ENCODE measurements around the gene LAMA3.

Gene LAMA3

DNA sequence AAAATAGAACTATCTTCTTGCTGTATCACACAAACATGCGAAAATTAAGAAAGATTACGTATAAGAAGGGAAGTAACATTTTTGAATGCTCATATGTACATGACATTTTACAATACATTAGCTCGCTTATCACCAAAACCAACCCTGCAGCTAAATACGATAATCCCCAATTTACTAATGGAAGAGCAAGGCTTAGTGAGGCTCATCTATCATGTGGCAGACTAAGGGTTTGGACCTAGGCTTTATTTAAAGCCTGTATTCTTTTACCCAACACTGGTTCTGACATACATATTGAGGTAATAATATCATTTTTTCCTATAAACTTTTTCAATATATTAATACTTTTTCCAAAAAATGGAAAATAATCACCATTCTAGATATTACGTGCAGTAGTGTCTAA lies 208.5 kb downstream of the LAMA3 start:
- DNase-seq (ENCODE audit: low read depth in 3 of 3): no peak

DNA sequence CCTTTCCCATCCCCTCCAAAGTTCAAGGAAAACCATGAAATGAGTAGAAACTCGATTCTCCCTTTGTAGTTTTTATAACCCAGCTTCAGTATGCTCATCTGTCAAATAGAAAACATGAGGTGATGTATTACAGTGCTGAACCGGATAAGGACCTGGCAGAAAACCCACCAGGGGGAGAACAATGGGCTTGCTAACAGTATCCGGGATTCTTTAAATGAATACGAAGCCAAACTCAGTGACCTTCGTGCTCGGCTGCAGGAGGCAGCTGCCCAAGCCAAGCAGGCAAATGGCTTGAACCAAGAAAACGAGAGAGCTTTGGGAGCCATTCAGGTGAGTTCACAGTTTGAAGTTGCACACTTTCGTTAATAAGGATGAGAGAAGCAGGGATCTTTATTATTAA lies 211.7 kb downstream of the LAMA3 start:
- DNase-seq (ENCODE audit: low read depth in 3 of 3): no peak

DNA sequence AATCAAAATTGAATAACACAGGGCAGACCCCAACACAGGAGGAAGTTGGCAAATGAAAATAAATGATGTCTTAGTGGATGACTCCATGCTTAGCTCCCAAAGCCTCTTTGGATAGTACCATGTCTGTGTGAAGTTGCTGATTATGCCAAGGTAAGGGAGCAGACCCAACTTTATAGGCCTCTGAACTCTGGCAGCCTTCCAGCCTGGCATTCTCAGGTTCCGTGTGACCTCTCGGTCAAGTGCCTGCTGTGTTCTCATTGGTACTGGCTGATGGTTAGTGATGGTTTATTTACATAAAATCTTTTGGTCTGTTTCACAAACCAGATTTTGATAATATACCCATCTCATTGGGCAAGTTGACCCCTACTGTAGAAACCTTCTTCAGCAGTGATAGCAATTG lies 213.1 kb downstream of the LAMA3 start:
- DNase-seq (ENCODE audit: low read depth in 3 of 3): no peak

DNA sequence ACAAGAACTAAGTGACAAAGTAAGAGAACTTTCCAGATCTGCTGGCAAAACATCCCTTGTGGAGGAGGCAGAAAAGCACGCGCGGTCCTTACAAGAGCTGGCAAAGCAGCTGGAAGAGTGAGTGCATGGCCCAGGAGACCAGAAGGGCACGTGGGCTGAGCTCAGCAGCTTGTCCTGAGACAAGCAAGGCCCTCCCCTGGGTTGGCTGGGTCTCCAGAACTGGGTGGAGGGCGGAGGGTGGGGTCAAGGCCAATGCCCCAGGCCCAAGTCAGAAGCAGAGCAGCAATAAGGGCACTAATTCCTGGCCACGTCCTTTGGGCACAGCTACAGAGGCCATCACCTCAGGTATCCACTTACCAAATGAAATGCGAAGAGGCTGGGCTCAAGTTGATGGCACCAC lies 214.7 kb downstream of the LAMA3 start:
- no peak for DNase-seq (ENCODE audit: low read depth in 3 of 3)

DNA sequence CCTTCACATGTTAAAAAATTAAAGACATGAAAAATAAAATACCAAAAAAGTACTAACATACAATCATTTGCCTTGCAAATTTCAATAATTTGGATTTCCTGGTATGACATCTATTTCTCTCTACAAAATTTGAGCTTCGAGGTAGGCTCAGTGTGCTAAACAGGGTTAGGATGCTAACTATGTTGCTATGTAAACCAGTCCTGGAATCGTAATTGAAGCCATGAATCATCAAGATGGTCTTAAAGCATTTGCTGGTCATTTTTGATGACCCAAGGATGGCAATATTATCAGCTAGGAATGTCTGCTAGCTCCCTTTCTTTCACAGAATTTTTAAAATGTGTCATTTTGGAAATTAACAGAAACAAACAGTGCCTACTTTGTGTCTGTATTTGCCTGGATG lies 217.4 kb downstream of the LAMA3 start:
- no peak for DNase-seq (ENCODE audit: low read depth in 3 of 3)

DNA sequence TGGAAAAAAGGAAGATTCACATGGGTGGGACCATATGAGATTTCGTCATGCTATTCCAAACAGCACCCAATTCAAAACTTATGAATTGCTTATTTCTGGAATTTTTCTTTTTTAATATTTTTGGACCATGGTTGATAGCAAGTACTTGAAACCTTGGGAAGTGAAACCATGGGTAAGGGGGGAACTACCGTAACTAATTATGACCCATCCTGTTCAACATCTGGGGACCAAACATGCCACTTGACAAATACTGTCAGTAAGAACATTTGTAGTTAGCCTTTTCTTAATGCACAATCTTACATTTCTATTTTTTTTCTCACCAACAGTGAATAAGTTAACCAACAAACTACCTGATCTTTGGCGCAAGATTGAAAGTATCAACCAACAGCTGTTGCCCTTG lies 219.6 kb downstream of the LAMA3 start:
- no peak for DNase-seq (ENCODE audit: low read depth in 3 of 3)

DNA sequence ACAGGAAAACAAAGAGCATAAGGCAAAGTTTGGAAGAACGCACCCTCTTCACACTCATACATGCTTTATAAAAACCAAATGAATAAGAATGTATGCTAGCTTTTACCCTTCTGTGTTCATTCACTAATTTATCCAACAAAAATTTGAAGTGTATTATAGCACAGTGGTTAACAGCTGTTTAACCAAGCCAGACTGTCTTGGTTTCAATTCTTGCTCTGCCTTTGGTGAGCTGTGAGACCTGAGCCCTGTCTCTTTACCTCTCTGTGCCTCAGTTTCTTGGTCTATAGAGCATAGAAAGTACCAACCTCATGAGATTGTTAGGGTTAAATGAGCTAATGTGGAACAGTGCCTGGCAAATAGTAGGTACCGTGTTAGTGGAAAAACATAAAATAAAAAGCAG lies 220.8 kb downstream of the LAMA3 start:
- no peak for DNase-seq (ENCODE audit: low read depth in 3 of 3)

DNA sequence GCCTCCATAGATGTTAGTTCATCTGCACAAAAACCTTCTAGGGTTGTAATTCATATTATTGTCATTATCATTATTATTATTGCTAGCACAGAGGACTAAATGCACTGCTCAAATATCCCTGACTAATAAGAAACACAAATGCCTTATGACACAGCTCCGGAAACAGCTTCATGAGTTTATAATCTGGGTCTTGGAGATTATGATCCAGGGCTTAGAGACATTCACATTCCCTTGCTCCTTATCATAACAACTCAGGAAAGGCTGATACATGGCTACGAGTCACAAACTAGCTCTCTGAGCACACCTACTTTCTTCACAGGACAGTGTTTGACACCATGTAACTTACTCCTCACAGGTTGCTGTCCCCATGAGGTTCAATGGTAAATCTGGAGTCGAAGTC lies 223.1 kb downstream of the LAMA3 start:
- DNase-seq (ENCODE audit: low read depth in 3 of 3): no peak

DNA sequence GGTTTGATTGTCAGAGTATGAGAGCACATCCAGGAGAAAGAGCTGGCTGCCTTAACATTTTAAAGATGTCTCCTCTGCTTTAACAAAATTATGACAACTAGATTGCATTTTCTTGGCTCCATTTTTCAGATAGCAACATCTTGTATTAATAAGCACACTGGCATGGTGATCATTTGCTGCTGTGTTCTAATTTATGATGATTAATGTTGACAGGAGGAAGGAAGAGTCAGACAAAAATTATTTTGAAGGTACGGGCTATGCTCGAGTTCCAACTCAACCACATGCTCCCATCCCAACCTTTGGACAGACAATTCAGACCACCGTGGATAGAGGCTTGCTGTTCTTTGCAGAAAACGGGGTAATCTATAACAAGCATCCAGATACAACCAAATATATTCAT lies 227.1 kb downstream of the LAMA3 start:
- DNase-seq (ENCODE audit: low read depth in 3 of 3): no peak

DNA sequence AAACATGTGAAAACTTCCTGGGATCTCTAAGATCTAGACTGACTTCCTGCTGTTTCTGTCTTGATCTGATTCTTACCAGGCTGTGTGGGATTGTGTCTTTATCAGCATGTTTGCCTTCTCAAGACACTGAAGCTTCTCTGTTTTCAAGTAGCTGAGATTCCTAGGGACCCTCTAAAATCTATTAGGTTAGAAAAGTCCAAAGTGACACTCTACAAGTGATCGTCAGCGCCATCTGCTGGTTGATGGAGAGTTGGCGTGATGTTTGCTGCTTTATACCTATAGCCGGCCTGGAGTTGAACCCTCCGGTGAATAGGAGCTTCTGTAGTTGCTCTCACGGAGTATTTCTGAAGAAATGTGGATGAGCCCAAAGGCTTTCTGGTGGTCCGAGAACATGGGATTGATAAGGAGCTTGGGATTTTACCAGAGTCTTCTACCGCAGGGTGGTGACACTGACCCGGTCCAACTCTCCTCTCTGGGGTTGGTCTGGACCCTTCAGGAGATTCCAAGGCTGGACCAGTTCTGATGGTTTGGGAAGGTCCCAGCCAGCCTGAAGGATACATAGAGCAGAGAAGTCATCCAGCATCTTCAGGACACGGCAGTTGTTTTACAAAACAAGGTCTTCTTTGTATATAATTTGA lies 229.3 kb downstream of the LAMA3 start:
- DNase-seq (ENCODE audit: low read depth in 3 of 3): peak; percentile 51 to 76 (median 67)

DNA sequence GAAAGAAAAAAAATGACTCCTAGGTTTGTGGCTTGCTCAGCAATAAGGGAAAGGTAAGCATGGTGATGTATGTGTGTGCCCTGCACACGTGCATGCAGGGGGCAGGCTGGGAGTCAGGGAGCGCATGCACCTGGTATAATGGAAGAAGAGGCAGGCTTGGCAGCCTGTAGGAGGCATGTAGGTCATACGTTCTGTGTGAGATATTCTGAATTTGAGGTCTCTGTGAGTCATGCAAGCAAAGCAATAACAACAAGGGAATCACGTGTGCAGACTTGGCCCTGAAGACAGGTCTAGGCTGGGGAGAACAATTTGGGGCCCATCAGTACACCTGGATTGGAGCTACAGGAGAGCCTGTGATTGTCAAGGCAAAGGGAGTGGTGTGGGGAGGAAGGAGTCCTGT lies 230.8 kb downstream of the LAMA3 start:
- DNase-seq (ENCODE audit: low read depth in 3 of 3): no peak

DNA sequence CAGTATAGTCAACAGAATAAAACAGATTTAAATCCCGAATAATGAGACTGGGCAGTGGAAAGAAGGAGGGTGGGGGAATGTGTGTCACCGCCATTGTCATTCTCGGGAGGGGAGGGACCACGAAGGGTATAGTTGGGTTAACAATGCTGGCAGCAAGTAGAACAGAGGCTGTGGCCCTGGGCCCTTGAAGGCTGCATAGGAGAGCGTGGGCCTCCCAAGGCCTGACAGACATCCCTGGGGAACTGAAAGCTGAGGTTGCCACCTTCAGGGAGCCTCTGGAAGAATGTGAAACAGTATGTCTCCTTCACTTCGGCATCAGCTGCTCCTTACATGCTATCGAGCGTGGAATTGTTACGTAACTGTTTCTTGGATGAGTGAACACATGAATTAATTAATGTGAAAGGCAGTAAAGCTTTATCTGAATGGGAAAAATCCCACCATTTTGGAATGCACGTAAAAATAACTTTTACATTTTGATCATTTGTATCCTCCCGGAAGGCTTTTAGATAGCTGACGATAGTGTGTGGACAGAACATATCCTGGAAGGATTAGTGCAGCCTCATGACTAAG lies 232.5 kb downstream of the LAMA3 start:
- no peak for DNase-seq (ENCODE audit: low read depth in 3 of 3)

DNA sequence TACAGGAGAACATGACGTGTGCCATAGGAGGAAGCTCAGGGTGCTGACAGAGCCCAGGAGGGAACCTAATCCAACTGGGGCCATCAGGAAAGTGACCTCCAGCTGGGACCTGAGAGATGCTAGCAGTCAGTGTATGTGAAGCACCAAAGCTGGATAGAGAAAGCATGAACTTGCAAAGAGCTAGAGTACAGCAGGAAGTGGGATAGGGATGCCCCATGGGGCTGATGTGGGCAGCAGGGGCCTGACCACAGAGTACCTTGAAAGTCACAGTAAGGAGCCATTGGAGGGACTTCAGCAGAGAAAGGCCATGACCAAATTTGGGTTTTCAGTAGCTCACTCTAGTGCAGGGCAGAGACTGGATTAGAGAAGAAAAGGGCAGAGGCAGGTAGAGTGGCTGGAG lies 233.7 kb downstream of the LAMA3 start:
- no peak for DNase-seq (ENCODE audit: low read depth in 3 of 3)

DNA sequence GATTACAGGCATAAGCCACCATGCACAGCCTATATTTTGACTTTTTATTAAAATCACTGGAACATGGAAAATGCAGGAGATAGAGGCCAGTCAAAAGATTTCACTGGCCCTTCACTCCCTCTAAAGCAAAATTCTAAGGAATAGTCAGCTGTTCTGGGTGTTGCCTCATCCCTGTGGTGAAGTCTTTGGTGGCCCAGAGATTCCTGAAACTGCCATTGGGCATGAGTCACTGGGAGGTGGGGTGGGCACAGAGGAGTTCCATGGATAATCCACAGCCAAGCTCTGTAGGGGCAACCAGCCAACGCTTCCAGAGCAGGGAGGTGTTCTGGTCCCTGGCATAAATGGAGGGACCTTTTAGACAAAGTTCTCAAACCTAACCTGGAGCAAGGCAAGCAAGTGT lies 235.6 kb downstream of the LAMA3 start:
- DNase-seq (ENCODE audit: low read depth in 3 of 3): no peak

DNA sequence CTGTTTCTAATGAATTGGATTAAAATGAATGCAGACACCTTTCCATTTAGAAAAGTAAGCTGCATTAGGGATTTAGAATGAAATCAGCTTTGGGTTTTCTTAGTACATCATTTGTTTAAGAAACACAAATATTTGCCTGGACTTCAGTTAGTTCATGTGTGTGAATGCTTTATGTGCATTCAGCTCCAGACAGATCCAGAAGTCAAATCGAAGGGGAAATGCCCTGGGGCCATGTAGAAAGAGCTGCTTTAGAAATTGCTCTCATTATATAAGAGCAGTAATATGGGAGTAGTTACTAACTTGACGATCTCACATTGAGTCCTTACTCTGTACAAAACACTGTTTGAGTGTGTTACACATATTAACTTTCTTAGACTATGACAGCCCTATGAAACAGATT lies 237.3 kb downstream of the LAMA3 start:
- DNase-seq (ENCODE audit: low read depth in 3 of 3): no peak

DNA sequence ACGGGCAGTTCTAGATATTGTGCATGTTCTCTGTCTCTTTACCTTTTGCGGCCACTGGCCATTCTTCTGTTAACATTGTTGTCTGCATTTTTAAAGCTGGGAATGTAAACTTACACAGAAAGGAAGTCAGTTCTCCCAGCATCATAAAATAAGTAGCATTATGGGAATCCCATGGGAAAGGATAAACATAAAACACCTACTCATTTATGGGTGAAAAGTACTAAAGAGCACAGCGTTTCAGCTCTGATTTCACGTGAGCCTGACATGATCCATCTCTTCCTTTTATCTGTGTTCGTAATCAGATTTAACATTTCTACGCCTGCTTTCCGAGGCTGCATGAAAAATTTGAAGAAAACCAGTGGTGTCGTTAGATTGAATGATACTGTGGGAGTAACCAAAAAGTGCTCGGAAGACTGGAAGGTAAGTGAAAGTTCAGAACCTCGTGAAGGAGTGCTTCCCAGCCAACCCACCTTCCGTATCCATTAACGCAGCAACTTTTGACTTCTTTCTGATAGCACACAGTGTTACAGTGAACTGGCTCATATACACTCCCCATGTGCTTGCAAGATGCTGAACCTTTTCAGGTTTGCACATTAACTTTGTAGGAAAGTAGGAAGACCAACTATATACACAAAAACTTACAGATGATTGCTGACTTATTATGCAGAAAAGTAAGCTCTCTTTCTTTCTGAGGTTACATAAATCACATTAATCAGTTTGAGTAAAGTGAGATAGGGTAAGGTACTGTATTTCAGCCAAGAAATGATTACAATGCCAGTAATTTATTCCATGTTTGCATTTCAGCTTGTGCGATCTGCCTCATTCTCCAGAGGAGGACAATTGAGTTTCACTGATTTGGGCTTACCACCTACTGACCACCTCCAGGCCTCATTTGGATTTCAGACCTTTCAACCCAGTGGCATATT lies 238.8 kb downstream of the LAMA3 start:
- DNase-seq (ENCODE audit: low read depth in 3 of 3): no peak

DNA sequence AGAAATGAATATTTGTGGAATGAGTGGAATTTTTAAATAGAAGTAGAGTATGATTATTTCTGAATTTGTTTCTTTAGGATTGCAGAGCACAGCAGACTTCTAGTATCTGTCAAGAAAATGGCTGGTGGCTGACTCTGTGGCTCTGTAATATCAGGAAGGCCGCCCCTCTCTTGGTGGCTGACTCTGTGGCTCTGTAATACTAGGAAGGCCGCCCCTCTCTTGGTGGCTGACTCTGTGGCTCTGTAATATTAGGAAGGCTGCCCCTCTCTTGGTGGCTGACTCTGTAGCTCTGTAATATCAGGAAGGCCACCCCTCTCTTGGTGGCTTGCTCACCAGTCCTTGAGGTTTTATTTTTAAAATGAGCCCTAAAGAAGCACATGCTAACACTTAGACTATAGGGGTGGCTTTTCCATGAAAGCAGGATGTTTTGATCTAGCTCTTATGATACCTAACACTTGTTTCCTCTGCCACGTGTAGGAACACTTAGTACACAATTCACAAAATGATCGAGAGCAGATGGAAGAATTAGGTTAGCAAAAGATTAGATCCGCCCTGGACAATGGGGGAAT lies 240.2 kb downstream of the LAMA3 start:
- no peak for DNase-seq (ENCODE audit: low read depth in 3 of 3)

DNA sequence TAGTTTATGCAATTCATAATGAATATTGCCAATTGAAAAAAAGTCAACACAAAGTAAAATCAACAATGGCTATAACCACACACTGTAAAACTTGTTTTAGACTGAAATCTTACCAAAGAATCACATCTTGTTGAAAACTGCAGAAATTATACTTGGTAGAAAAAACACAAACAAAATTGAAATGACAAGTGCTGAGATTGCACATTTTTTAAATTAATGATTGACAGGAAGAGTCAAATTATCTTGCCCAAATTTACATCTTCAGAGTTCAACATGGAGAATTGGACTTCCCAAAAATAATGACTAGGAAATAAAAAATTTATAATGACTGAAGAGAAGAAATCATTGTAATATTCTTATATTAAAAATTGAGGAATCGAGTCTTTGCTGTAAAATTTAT lies 240.7 kb downstream of the LAMA3 start:
- no peak for DNase-seq (ENCODE audit: low read depth in 3 of 3)

DNA sequence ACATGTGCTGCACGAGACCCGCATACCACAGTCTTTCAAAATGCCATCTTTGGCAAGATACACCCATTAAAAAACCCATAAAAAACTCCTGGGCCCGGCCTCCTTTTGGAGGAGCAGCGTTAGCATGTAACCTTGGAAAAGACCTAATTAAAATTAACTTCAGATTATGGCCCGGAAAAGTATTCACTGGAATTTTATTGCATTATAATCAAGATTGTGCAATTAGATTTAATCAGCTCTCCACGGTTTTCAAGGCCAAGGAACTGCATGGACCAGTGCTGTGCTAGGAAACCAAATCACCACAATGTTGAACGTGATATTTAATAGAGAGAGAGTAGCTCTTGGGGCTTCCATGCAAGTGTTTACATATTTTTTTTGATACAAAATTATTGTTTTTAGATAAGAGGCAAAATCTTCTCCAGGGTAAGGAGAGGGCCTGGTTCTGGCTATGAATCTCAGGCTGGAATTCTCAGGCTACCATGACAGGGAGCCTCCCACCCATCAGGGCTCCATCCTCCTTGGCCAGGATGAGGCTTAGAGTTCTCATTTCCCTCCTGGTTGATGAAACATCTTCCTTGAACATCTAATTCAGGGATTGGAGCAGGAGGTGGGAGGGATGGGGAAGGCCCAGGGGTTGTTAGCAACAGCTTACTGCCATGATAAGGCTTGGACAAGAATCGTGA lies 243.3 kb downstream of the LAMA3 start:
- DNase-seq (ENCODE audit: low read depth in 3 of 3): no peak

DNA sequence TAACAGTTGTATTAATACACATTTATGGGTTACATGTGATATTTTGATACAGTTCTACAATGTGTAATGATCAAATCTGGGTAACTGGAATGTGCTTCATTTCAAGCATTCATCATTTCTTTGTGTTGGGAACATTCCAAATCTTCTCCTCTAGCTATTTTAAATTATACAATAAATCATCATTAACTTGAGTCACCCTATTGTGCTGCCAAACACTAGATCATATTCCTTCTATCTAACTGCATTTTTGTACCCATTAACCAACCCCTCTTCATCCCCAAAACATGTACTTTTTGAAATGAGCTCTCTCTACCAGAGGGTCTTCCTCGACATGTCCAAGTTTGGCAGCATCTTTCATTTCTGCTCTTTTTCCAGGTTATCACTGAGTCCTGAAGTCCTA lies 244.2 kb downstream of the LAMA3 start:
- no peak for DNase-seq (ENCODE audit: low read depth in 3 of 3)

DNA sequence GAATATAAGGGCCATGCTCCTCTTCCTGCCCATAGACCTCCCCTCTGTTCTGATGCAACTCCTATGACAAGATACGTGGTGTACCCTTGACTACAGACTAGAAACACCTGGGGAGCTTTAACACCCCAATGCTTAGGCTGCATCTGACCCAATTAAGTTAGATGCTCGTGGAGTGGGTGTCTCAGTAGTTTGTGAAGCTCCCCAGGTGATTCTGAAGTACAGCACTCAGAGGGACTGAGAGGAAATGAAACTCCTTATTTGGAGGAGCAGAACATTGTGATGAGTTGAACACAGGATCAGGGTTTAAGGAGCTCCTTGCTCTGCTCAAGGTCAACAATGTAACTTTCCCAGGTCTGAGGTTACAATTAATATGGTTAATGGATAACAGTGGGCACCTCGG lies 245.0 kb downstream of the LAMA3 start:
- no peak for DNase-seq (ENCODE audit: low read depth in 3 of 3)

DNA sequence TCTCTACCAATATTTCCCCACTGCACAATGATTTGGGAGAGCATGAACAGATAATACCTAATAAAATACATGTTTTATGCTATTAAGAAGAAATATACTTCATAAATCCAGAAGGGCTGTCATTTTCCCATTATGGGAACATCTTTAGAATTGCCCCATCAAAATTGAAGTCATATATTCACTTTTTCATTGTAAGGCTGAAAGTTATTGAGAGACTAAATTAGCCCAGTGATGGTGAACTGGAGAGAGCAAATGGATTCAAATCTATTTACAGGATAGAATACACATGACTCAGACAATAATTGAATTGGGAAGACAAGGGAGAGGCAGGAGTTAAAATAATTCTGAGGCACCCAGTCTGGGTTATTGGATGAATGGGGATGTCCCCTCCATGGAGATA lies 245.6 kb downstream of the LAMA3 start:
- DNase-seq (ENCODE audit: low read depth in 3 of 3): no peak

All from stimulated activated CD4-positive, alpha-beta T cell treated with anti-CD3 and anti-CD28 coated beads, TNF-alpha, amount 100 ng/mL, for 48 hours (primary cell).